ENCODE results near the gene TMEM212. TPM values are rescaled to one million over a fixed set of nuclear protein-coding genes. Genes with fewer than 3 reads are reported as not detected.

Gene TMEM212
- total and polyA plus RNA-seq, 7 donors, result not detected

DNA sequence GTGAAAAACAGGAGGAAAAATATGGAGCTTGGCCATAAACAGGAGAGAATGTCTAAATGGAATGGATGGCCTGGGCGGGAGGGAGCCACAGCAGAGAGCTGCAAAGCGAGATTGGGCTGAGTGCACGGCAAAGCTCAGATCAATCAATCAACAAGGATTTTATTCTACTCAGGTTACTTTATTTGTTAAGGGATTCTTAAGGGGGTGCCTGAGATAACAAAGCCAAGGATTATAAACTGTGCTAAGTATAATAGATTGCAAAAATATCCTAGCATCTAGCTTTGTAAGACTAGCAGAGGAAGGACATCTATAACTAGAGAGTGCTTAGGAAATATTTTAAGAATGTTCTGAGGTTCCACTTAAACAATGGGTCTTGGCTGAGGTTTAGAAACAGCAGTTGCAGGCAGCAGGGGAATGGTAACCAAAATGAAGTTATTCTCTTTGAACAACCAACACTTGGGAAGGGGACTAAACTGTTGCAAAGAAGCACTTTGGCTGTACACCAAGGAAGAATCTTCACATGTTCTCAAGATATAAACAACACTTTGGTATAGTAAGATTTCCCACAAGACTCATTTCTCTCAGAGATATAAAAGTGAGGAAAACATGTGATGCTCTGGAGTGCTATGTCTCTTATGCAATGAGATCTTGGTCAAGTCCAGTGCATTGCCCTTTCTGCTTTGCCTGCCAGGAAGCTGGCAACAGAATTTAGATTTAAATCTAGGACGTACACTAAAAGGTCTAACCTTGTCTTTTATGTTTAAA, 35.5 kb downstream of the TMEM212 start:
- TF ChIP-seq CTCF (IDR thresholded peaks at IDR 0.05), result no peak
- Histone ChIP-seq H3K27ac (no peak overlapping the region), H3K27me3 (ENCODE audit: insufficient read depth in 3 of 3, low read length in 2 of 3) (no peaks in the 10 kb centered on the region), H3K36me3 (ENCODE audit: insufficient read depth in 1 of 2, low read depth in 1 of 2) (no peaks in the 10 kb centered on the region), H3K4me1 (no peaks in the 10 kb centered on the region), H3K9me3 (no peaks in the 10 kb centered on the region), H3K4me3 (no peak overlapping the region)
- 73 to 82% (median 73%) methylated on average over 4 of the region's 4 CpGs for WGBS, 3 donors
- no peak for DNase-seq
- no peak for ATAC-seq
- intact Hi-C loops (cut with DNase I), result no loop called here

- Histone ChIP-seq H3K9me3 (no peaks in the 10 kb centered on the region), H3K36me3 (ENCODE audit: insufficient read depth in 1 of 2, low read depth in 1 of 2) (no peaks in the 10 kb centered on the region), H3K27me3 (ENCODE audit: insufficient read depth in 3 of 3, low read length in 2 of 3) (no peaks in the 10 kb centered on the region), H3K27ac (no peak overlapping the region), H3K4me3 (no peak overlapping the region), H3K4me1 (no peaks in the 10 kb centered on the region)
- no peak for TF ChIP-seq CTCF (IDR thresholded peaks at IDR 0.05)
- no peak for DNase-seq
- no peak for ATAC-seq
- intact Hi-C loops (cut with DNase I), result no loop called here
- 79 to 85% (median 81%) methylated on average over 3 of the region's 3 CpGs for WGBS, 3 donors
These were observed 36.3 kb downstream of the TMEM212 start for GRCh38 chr3:171879472-171879871.

DNA sequence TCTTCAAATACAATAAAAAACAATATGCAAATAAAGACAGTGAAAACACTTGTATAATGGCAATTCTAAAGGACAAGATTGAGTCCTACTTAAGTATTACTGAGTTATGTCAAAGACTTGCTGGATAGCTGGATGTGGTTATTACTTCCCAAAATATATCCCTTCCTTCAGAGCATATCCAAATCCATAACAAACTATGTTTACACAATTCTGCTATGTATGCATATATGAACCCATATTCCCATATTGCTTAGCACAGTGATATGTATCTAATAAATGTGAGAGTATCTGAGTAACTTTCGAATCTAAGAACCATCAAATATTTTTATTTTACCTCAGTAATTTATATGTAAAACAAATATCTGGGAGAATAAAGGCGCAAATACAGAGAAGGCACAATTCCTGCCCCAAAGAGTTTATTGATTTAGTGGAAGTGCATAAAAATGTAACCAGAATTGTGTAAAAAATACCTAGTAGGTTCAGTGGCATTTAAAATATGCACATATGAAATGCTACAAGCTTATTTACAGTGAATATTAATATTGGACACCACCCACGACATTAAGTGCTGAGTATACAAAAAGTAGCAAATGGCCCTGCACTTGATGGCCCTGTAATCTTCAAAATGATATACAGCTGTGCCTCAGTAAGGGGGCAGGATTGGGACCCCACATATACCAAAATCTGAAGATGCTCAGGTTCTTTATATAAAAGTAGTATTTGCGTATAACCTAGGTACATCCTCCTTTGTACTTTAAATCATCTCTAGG, 37.1 kb downstream of the TMEM212 start:
- intact Hi-C loops (cut with DNase I), result no loop called here
- no peak overlapping the region for H3K4me3 ChIP-seq

GRCh38 chr3:171881251-171881650, 38.1 kb downstream of the TMEM212 start:
- no peaks in the 10 kb centered on the region for H3K27me3 ChIP-seq (ENCODE audit: insufficient read depth in 3 of 3, low read length in 2 of 3)
- WGBS, 3 donors, result 44 to 49% (median 46%) methylated on average over 3 of the region's 3 CpGs
- no peak overlapping the region for H3K4me3 ChIP-seq
- H3K4me1 ChIP-seq, result no peaks in the 10 kb centered on the region
- intact Hi-C loops (cut with DNase I), result no loop called here
- H3K36me3 ChIP-seq (ENCODE audit: insufficient read depth in 1 of 2, low read depth in 1 of 2), result no peaks in the 10 kb centered on the region
- TF ChIP-seq CTCF (IDR thresholded peaks at IDR 0.05), result no peak
- H3K9me3 ChIP-seq, result no peaks in the 10 kb centered on the region
- ATAC-seq, result no peak
- no peak overlapping the region for H3K27ac ChIP-seq
- no peak for DNase-seq

More for the DNA sequence above, 37.1 kb downstream of the TMEM212 start:
- 90 to 91% (median 91%) methylated on average over 4 of the region's 4 CpGs for WGBS, 3 donors
- TF ChIP-seq CTCF (IDR thresholded peaks at IDR 0.05), result no peak
- Histone ChIP-seq H3K4me1 (no peaks in the 10 kb centered on the region), H3K9me3 (no peaks in the 10 kb centered on the region), H3K27me3 (ENCODE audit: insufficient read depth in 3 of 3, low read length in 2 of 3) (no peaks in the 10 kb centered on the region), H3K36me3 (ENCODE audit: insufficient read depth in 1 of 2, low read depth in 1 of 2) (no peaks in the 10 kb centered on the region), H3K27ac (no peak overlapping the region)
- ATAC-seq (no peak), DNase-seq (no peak)

Data from psoas muscle (tissue), 8 donors.